Activated CD4-positive, alpha-beta T cell treated with anti-CD3 and anti-CD28 coated beads for 36 hours (primary cell): ENCODE results near the gene ADNP. TPM values are rescaled to one million over a fixed set of nuclear protein-coding genes. Genes with fewer than 3 reads are reported as not detected.
A peak's percentile ranks its signal among the peaks of the same experiment; 100 is the strongest.

ENCODE experiments used
- ATAC-seq: fragments of 200-7000 bp; cut with Tn5 transposase; one replicate; pipeline ENCODE4 v1.10.0; 2021; ENCODE audit warnings: mild to moderate bottlenecking, moderate library complexity
- CTCF ChIA-PET: fragments of 350-600 bp; sonication (Branson Sonifier 250); formaldehyde crosslinking; loops from one replicate; lab custom pipeline; 2021; ENCODE audit warnings: antibody characterized with exemption; lab: Charles Lee
- POLR2A ChIA-PET: fragments of 350-600 bp; sonication (Branson Sonifier 250); formaldehyde crosslinking; loops from one replicate; lab custom pipeline; 2021; ENCODE audit warnings: antibody characterized with exemption, inconsistent platforms; lab: Charles Lee
- DNase-seq: peaks from one replicate; pipeline ENCODE4 v3.0.0-alpha.2; 2020
- H3K27ac Mint-ChIP-seq: one replicate; pipeline ENCODE4 v1.8.0; 2021; ENCODE audit warnings: mixed read lengths
- H3K27me3 Mint-ChIP-seq: one replicate; pipeline ENCODE4 v1.8.0; 2021; ENCODE audit warnings: mixed read lengths
- H3K36me3 Mint-ChIP-seq: one replicate; pipeline ENCODE4 v1.8.0; 2021; ENCODE audit warnings: low read depth, mixed read lengths
- H3K4me1 Mint-ChIP-seq: one replicate; pipeline ENCODE4 v1.8.0; 2021; ENCODE audit warnings: mixed read lengths
- H3K4me3 Mint-ChIP-seq: one replicate; pipeline ENCODE4 v1.8.0; 2021; ENCODE audit warnings: mild to moderate bottlenecking, moderate library complexity, mixed read lengths
- H3K9me3 Mint-ChIP-seq: one replicate; pipeline ENCODE4 v1.8.0; 2021; ENCODE audit warnings: low read depth, mixed read lengths
- intact Hi-C, 2 experiments: fragments of 100-400 bp; cut with DNase I in 1 of 2; cut with micrococcal nuclease in 1 of 2; formaldehyde crosslinking; loops; one replicate each; pipeline versions ENCODE4 v1.14.2 to v1.15.1; 2022 to 2024; cut with DNase I, micrococcal nuclease
- total RNA-seq, 2 experiments: library from RNA; stranded (reverse); gene quantifications; one replicate each; pipeline ENCODE4 v1.2.3, GENCODE V29; 2021

Gene ADNP
- total RNA-seq, 2 experiments from 2014 or later: 61.0 to 86.1 TPM

GRCh38 chr20:50844430-50845100, 86.7 kb downstream of the ADNP start:
- Mint-ChIP-seq H3K27me3 (no peaks in the 10 kb centered on the region), H3K9me3 (no peaks in the 10 kb centered on the region), H3K27ac (peak overlapping the region; percentile 63), H3K36me3 (peaks cover 1% of the 10 kb centered on the region), H3K4me1 (peaks cover 11% of the 10 kb centered on the region), H3K4me3 (no peak overlapping the region)
- CTCF ChIA-PET: no interaction called here
- intact Hi-C loops: no loop called here
- ATAC-seq (peak; percentile 98), DNase-seq (peak; percentile 76)
- POLR2A ChIA-PET: no interaction called here

GRCh38 chr20:50843331-50844276, 87.6 kb downstream of the ADNP start:
- no peaks in the 10 kb centered on the region for H3K27me3 Mint-ChIP-seq
- POLR2A ChIA-PET: no interaction called here

DNA sequence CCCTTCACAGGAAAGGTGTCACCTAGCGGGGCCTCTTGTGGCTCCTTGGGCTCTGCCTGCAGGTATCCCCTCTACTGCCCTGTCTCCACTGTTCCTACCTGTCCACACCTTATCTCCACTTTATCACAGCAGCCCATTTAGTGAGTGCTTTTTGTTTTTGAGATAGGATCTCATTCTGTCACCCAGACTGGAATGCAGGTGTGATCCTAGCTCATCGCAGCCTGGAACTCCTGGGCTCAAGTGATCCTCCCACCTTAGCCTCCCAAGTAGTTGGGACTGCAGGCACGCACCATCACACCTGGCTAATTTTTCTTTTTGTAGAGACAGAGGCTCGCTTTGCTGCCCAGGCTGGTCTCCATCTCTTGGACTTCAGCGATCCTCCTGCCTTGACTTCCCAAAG, 88.4 kb downstream of the ADNP start:
- Mint-ChIP-seq H3K36me3 (peaks cover 4% of the 10 kb centered on the region), H3K27me3 (no peaks in the 10 kb centered on the region), H3K27ac (no peak overlapping the region), H3K4me3 (no peak overlapping the region), H3K9me3 (no peaks in the 10 kb centered on the region), H3K4me1 (peaks cover 13% of the 10 kb centered on the region)
- ATAC-seq: no peak
- ChIA-PET CTCF (no interaction called here), POLR2A (no interaction called here)
- DNase-seq: no peak
- intact Hi-C loops: no loop called here

More at GRCh38 chr20:50843331-50844276, 87.6 kb downstream of the ADNP start:
- ATAC-seq (no peak), DNase-seq (no peak)
- CTCF ChIA-PET: no interaction called here
- Mint-ChIP-seq H3K9me3 (no peaks in the 10 kb centered on the region), H3K4me3 (no peak overlapping the region), H3K27ac (no peak overlapping the region), H3K4me1 (peaks cover 11% of the 10 kb centered on the region), H3K36me3 (peaks cover 1% of the 10 kb centered on the region)
- intact Hi-C loops: no loop called here

Other genes with a start within 250 kb of the ADNP start
- not detected for gene RIPOR3, start 239.9 kb downstream of the ADNP start, total RNA-seq
- gene PARD6B, start 199.9 kb downstream of the ADNP start, total RNA-seq: 1 to 10 TPM; 4.9 to 6.2 TPM
- 10 to 100 TPM; 11.6 to 17.0 TPM for gene BCAS4, start 136.4 kb downstream of the ADNP start, total RNA-seq
- 10 to 100 TPM; 55.6 to 72.1 TPM for gene DPM1, start 27.1 kb upstream of the ADNP start, total RNA-seq
- gene MOCS3, start 27.4 kb upstream of the ADNP start, total RNA-seq: 1 to 10 TPM; 3.1 to 3.8 TPM
- 1 to 10 TPM; 2.5 to 2.8 TPM for gene KCNG1, start 91.7 kb upstream of the ADNP start, total RNA-seq